Left ventricle myocardium inferior (tissue), 1 donor: ENCODE results near the gene ZC3H8. TPM values are rescaled to one million over a fixed set of nuclear protein-coding genes. Genes with fewer than 3 reads are reported as not detected.

Experiments
- DNase-seq: peaks from one replicate; pipeline ENCODE4 v3.0.0-alpha.2; 2020
- H3K27ac ChIP-seq: fragments of 200-600 bp; replicated peaks from 2 replicates; pipeline ENCODE4 v1.8.0; 2021
- H3K27me3 ChIP-seq: fragments of 200-600 bp; 2 replicates; pipeline ENCODE4 v1.8.0; 2021; ENCODE audit warnings: low read depth
- H3K36me3 ChIP-seq: fragments of 200-600 bp; 2 replicates; pipeline ENCODE4 v1.8.0; 2021
- H3K4me1 ChIP-seq: fragments of 200-600 bp; 2 replicates; pipeline ENCODE4 v1.8.0; 2021
- H3K4me3 ChIP-seq: fragments of 200-600 bp; 2 replicates; pipeline ENCODE4 v1.8.0; 2021; ENCODE audit warnings: mild to moderate bottlenecking, moderate library complexity
- H3K9me3 ChIP-seq: fragments of 200-600 bp; replicated peaks from 2 replicates; pipeline ENCODE4 v1.8.0; 2021
- CTCF ChIP-seq: fragments of 200-600 bp; IDR thresholded peaks from 2 replicates; pipeline ENCODE4 v1.8.0; 2021; ENCODE audit warnings: antibody characterized with exemption, mild to moderate bottlenecking, borderline replicate concordance
- intact Hi-C: fragments of 100-400 bp; cut with micrococcal nuclease; formaldehyde crosslinking; loops from one replicate; pipeline ENCODE4 v1.11.0; 2022
- total RNA-seq: library from RNA; stranded (reverse); fragmentation: NEBNext Ultra II Directional; extraction: Animal tissue kit (Norgen Biotek cat#: 25700); gene quantifications from one replicate; pipeline ENCODE4 v1.2.1, GENCODE V29; 2021
- donor health status: DM: no; HTN: yes; CAD: no; lungs with severe emphysema.

Gene ZC3H8
- total RNA-seq, 1 donor from 2014 or later, result 15.2 TPM

DNA sequence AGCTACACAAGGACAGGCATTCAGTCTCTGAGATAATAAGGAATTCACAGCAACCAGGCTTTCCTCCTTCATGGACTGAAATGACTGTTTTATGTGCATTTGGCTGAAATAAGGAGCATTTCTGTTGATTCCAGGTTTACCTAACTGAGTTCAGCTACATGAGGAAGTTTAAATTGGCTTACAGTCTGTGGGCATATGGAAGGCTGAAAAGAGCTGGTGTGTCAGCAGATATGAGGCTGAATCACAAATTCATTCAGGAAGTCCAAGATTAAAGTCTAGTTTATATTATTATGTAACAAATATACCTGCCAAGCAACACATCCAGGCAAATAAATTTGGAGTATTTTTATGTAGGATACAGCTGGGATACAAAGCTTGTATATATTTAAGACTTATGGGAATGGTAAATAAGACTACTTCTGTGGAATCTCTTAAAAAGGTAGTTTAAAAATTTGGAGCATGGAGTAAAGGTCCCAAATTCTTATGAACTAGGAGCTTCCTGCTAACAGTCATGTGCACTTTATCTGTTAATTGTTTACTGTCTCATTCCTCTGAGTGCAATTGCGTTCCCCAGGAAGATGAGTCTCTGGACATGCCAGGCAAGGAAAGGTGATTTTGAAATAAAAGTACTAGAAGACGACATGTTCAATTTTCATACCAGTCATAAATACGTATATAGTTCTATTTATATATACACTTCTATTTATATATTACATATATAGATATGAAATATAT lies 53.0 kb downstream of the ZC3H8 start:
- Histone ChIP-seq H3K36me3 (no peaks in the 10 kb centered on the region), H3K27me3 (no peaks in the 10 kb centered on the region), H3K27ac (no peak overlapping the region), H3K4me1 (no peaks in the 10 kb centered on the region), H3K4me3 (no peak overlapping the region), H3K9me3 (peaks cover 29% of the 10 kb centered on the region)
- intact Hi-C loops, result no loop called here
- TF ChIP-seq CTCF, result no peak
- DNase-seq, result no peak

- peaks cover 15% of the 10 kb centered on the region for H3K9me3 ChIP-seq
- no peaks in the 10 kb centered on the region for H3K36me3 ChIP-seq
- no peak for TF ChIP-seq CTCF
- DNase-seq, result no peak
- H3K4me1 ChIP-seq, result no peaks in the 10 kb centered on the region
- intact Hi-C loops, result no loop called here
- H3K4me3 ChIP-seq, result no peak overlapping the region
- H3K27me3 ChIP-seq, result no peaks in the 10 kb centered on the region
- H3K27ac ChIP-seq, result no peak overlapping the region
These were observed 55.7 kb downstream of the ZC3H8 start for GRCh38 chr2:112199188-112199587.

GRCh38 chr2:112198780-112199179 lies 56.1 kb downstream of the ZC3H8 start:
- no peak overlapping the region for H3K4me3 ChIP-seq
- no peaks in the 10 kb centered on the region for H3K4me1 ChIP-seq
- no peak for DNase-seq
- no peaks in the 10 kb centered on the region for H3K27me3 ChIP-seq
- intact Hi-C loops, result no loop called here
- peaks cover 11% of the 10 kb centered on the region for H3K9me3 ChIP-seq
- H3K36me3 ChIP-seq, result no peaks in the 10 kb centered on the region
- H3K27ac ChIP-seq, result no peak overlapping the region
- TF ChIP-seq CTCF, result no peak

- Histone ChIP-seq H3K27me3 (no peaks in the 10 kb centered on the region), H3K4me1 (no peaks in the 10 kb centered on the region), H3K4me3 (no peak overlapping the region), H3K27ac (no peak overlapping the region), H3K9me3 (peaks cover 2% of the 10 kb centered on the region), H3K36me3 (no peaks in the 10 kb centered on the region)
- no peak for DNase-seq
- intact Hi-C loops, result no loop called here
- no peak for TF ChIP-seq CTCF
These were observed 57.0 kb downstream of the ZC3H8 start for GRCh38 chr2:112197868-112198267.

- H3K9me3 ChIP-seq, result no peaks in the 10 kb centered on the region
- H3K36me3 ChIP-seq, result no peaks in the 10 kb centered on the region
- no peak overlapping the region for H3K4me3 ChIP-seq
- no peaks in the 10 kb centered on the region for H3K27me3 ChIP-seq
- DNase-seq, result no peak
- H3K27ac ChIP-seq, result no peak overlapping the region
- TF ChIP-seq CTCF, result no peak
- intact Hi-C loops, result no loop called here
- no peaks in the 10 kb centered on the region for H3K4me1 ChIP-seq
These were observed 58.9 kb downstream of the ZC3H8 start for GRCh38 chr2:112195950-112196349.
